IgD-negative memory B cell (primary cell): Measurements from ENCODE around the gene ADIPOR2. TPM values are rescaled to one million over a fixed set of nuclear protein-coding genes. Genes with fewer than 3 reads are reported as not detected.
A peak's percentile ranks its signal among the peaks of the same experiment; 100 is the strongest.

Experiments
- H3K27ac Mint-ChIP-seq, 3 donors: one replicate each; pipeline ENCODE4 v1.8.0; 2020 to 2022; ENCODE audit warnings: mild to moderate bottlenecking in 3 of 3, mixed read lengths in 3 of 3, moderate library complexity in 1 of 3
- H3K27me3 Mint-ChIP-seq: one replicate; pipeline ENCODE4 v1.8.0; 2021; ENCODE audit warnings: mixed read lengths
- H3K36me3 Mint-ChIP-seq: one replicate; pipeline ENCODE4 v1.8.0; 2020; ENCODE audit warnings: mild to moderate bottlenecking, mixed read lengths
- H3K4me1 Mint-ChIP-seq, 3 donors: one replicate each; pipeline ENCODE4 v1.8.0; 2020 to 2022; ENCODE audit warnings: mixed read lengths in 3 of 3, mild to moderate bottlenecking in 1 of 3
- H3K4me3 Mint-ChIP-seq, 4 donors: one replicate each; pipeline ENCODE4 v1.8.0; 2020 to 2022; ENCODE audit warnings: mild to moderate bottlenecking in 4 of 4, mixed read lengths in 4 of 4, moderate library complexity in 3 of 4
- H3K9me3 Mint-ChIP-seq, 3 donors: one replicate each; pipeline ENCODE4 v1.8.0; 2020 to 2021; ENCODE audit warnings: mixed read lengths in 3 of 3, mild to moderate bottlenecking in 1 of 3
- polyA plus RNA-seq: library from polyadenylated mRNA; unstranded; fragments of 300-500 nt; fragmentation: Illumina TruSeq; gene quantifications from one replicate; pipeline ENCODE4 v1.2.3, GENCODE V29; 2021

ADIPOR2 gene
- polyA plus RNA-seq, 1 donor from 2014 or later, result 2.9 TPM

DNA sequence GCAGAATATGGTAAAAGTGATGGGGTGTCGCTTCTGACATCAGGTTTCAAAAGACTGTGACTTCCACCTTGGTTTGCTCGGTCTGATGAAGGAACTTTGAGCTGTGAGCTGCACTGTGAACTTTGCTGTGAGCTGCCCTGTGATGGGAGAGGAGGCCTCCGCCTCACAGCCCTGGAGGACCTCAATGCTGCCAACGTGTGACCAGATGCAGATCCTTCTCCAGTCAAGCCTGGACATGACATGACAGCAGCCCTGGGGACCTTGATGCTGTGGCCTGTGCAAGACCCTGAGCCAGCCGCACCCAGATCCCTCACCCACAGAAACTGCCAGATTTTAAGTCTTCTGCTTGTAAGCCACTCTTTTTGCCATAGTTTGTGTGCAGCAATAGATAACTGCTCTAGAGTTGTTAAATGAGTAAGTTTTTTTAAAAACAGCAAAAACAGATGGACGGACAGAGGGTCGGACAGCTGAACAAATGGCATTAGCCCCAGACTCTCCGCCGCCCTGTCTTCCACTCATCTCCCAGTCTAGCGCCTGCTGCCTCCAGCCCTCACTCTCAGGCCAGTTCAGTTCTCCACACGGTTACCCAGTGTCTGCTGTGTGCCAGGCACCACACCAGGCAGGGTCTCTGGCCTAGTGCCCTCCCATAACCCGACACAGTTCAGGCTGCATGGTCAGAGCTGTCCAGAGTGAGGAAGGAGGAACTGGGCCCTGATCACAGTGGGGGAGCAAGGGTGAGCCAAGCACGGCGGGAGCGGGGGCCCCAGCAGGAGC, 116.4 kb downstream of the ADIPOR2 start:
- Mint-ChIP-seq H3K36me3 (peaks cover 2% of the 10 kb centered on the region), H3K9me3 (peaks cover 1 to 4% (median 2%) of the 10 kb centered on the region in 3 donors), H3K27ac (peak overlapping the region in 2 of 3 donors; percentile 13 to 51), H3K4me3 (peak overlapping the region in 1 of 4 donors; percentile 28), H3K27me3 (no peaks in the 10 kb centered on the region), H3K4me1 (peaks cover 6 to 7% (median 6%) of the 10 kb centered on the region in 3 donors)

DNA sequence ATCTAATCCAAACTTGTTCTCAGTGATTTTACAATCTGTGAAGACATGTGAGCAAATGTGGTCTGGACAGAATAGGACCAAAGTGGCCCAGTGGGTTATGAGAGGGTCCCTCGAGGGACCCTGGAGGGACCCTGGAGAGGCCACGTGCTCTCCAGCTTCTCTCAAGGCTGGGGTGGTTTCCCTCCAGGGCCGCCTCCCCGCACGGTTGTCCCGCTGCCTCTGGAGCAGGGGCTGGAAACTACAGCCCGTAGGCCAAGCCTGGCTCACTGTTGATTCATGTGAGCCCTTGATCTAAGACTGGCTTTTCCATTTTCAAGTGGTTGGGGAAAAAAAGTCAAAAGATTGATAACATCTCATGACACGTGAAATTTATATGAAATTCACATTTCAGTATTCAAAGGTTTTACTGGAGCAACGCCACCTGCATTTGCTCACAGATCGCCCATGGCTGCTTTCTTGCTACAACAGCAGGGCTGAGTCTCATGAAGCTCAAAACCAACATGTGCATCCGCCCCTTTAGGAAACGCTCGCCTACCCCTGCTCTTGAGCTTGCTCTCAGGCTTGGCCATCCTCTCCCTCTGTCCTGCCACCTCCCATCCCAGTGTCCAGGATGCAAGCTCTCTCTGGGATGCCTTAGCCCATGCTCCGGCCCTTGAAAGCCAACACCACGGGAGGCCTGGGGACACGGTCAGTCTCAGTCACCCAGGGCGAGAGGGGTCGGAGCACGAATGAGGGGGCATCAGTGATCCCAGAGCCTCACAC, 117.3 kb downstream of the ADIPOR2 start:
- peaks cover 2% of the 10 kb centered on the region for H3K36me3 Mint-ChIP-seq
- peaks cover 6 to 9% (median 9%) of the 10 kb centered on the region in 3 donors for H3K4me1 Mint-ChIP-seq
- no peak overlapping the region for H3K4me3 Mint-ChIP-seq
- H3K27ac Mint-ChIP-seq, result no peak overlapping the region
- H3K27me3 Mint-ChIP-seq, result no peaks in the 10 kb centered on the region
- H3K9me3 Mint-ChIP-seq, result peaks cover 1 to 4% (median 2%) of the 10 kb centered on the region in 3 donors

DNA sequence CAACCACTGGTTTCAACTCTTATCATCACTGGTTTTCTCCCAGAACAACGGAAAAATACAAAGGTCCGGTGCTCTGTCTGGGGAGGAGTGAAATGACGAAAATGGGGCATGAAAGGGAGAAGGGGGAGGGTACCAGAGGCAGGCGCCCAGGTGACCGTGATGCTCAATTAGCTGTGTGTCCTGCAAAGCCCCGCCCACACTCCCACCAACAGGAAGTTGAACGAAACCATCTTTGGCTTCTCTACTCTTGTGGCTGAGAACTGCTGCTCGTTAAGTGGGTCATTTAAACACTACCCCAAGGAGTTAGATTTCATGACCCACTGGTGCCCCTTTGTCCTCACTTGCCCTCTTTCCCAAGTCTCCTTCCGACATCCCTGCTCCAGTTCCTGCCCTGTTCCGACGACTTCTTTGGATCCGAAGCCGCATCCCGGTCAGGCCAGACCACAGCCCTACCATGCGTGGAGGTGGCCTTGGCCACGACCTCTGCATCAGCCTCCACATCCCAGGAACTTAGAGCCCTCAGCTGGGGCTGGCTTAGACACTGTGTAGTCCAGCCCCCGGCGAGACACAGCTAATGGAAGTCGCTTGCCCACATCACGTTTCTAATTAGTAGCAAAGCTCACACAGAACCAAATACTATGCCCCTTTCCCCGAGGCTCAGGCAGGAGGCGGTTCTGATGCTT, 118.1 kb downstream of the ADIPOR2 start:
- peaks cover 2% of the 10 kb centered on the region for H3K36me3 Mint-ChIP-seq
- no peak overlapping the region for H3K4me3 Mint-ChIP-seq
- peaks cover 6 to 9% (median 9%) of the 10 kb centered on the region in 3 donors for H3K4me1 Mint-ChIP-seq
- H3K27ac Mint-ChIP-seq, result no peak overlapping the region
- H3K9me3 Mint-ChIP-seq, result peaks cover 1 to 4% (median 2%) of the 10 kb centered on the region in 3 donors
- no peaks in the 10 kb centered on the region for H3K27me3 Mint-ChIP-seq

DNA sequence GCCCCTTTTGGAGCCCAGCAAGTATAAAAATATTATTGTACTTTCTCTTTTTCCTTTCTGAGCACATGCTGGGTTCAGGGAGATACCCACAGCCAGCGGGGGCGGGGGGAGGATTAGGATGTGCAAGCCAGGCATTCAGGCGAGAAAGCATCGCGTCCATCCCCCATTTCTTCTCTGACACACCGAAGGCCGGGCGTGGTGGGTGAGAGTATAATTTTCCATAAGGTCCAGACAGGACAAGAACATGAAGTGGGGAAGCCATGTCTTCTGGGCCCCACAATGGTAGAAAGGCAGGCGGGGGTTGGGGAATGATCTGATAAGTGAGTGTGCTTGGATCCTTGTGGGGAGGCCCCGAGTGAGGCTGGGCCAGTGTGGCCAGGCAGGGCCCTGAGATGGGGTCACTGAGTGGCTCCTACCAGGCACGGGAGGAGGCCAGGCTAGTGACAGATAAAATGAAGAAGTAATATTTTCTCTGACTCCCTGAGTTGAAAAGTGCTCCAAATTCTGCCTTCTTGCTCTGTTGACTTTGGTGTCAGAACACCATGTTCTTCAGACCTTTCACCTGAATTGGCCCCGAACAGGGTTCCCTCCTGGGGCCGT, 118.8 kb downstream of the ADIPOR2 start:
- no peak overlapping the region for H3K4me3 Mint-ChIP-seq
- no peaks in the 10 kb centered on the region for H3K9me3 Mint-ChIP-seq
- peaks cover under 1 to 6% (median 5%) of the 10 kb centered on the region in 3 donors for H3K4me1 Mint-ChIP-seq
- H3K27me3 Mint-ChIP-seq, result peaks cover 1% of the 10 kb centered on the region
- H3K36me3 Mint-ChIP-seq, result peaks cover 2% of the 10 kb centered on the region
- no peak overlapping the region for H3K27ac Mint-ChIP-seq

DNA sequence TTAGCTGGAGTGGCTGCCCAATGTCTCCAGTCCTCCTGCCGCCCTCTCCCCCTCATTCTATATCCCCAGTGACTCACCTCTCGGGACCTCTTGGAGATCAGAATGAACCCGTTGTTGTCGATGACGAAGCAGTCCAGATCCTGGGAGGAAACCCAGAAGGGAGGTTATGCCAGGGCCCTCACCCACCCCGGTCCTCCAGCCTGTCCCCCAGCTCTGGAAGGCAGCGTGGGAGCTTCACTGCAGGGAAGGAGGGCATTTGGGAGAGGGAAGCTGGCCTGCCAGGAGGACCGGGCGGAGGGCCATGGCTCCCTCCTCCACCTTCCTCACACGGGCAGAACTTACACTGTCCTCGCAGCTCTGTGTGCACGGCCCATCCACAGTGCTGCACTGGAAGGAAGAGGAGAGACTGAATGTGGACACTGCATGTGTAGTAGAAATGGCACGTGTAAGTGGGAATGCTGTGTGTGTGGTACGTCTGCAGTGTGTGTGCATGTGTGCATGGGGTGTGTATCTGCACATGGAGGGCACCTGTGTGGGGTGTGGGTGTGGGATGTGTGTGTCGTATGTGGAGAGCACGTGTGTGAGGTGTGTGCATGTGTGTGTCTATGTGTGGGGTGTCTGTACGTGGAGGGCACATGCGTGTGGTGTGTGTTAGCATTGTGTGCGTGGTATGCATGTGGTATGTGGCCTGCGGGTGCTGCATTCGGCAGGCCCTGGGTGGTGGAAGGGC, 119.5 kb downstream of the ADIPOR2 start:
- Mint-ChIP-seq H3K9me3 (no peaks in the 10 kb centered on the region), H3K27me3 (peaks cover 5% of the 10 kb centered on the region), H3K4me1 (peaks cover 0 to 7% (median 4%) of the 10 kb centered on the region in 3 donors), H3K36me3 (peaks cover 2% of the 10 kb centered on the region), H3K4me3 (no peak overlapping the region), H3K27ac (no peak overlapping the region)

DNA sequence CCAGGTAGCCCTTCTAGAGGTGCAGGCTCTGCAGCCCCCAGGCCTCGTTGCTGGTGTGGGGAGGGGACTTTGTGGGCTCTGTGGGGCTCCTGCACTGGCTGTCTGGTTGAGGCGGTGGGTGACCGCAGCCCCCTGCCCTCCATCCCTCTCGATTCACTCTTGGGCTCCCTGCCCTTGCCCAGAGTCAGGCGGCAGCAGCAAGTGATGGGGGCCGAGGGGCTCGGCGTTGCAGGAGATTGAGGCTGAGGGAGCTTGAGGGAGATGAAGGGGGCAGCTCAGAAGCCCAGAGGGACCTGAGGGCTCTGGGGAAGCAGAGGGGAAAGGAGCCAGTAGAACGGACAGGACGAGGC, 120.0 kb downstream of the ADIPOR2 start:
- H3K4me1 Mint-ChIP-seq, result peaks cover 0 to 7% (median 4%) of the 10 kb centered on the region in 3 donors
- no peak overlapping the region for H3K27ac Mint-ChIP-seq
- H3K9me3 Mint-ChIP-seq, result no peaks in the 10 kb centered on the region
- H3K4me3 Mint-ChIP-seq, result no peak overlapping the region
- H3K27me3 Mint-ChIP-seq, result peaks cover 5% of the 10 kb centered on the region
- H3K36me3 Mint-ChIP-seq, result peaks cover 2% of the 10 kb centered on the region

DNA sequence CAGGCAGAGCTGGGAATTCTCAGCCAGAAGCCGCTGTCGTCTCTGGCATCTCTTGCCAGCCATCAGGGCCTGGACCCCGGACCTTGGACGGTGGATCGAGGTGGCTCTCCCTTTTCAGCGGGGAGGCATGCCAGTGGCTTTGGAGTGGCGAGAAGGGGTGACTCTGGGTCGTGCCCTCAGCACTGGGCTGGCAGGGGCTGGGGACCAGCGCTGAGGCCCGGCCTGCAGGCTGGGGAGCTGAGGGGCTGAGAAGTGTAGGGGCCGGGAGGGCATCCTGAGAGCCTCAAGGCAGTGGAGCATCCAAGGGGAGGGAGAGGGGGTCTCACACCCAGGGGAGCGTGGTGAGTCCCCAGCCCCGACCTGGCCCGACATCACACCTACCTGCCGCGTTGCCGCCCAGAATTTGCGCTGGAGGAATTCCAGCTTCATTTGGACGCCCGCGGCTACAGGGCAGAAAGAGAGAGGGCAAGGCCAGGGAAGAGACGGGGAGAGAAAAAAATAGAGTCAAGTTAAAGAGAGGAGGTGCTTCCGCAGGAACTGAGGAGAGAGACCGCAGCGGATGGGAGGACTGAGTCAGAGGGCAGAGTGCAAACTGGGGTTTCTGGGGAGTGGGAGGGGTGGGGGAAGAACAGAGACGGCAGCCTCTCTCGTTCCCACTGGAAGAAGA, 120.5 kb downstream of the ADIPOR2 start:
- Mint-ChIP-seq H3K36me3 (peaks cover 3% of the 10 kb centered on the region), H3K27ac (no peak overlapping the region), H3K4me3 (no peak overlapping the region), H3K9me3 (no peaks in the 10 kb centered on the region), H3K27me3 (peaks cover 6% of the 10 kb centered on the region), H3K4me1 (peaks cover 0 to 8% (median 4%) of the 10 kb centered on the region in 3 donors)

DNA sequence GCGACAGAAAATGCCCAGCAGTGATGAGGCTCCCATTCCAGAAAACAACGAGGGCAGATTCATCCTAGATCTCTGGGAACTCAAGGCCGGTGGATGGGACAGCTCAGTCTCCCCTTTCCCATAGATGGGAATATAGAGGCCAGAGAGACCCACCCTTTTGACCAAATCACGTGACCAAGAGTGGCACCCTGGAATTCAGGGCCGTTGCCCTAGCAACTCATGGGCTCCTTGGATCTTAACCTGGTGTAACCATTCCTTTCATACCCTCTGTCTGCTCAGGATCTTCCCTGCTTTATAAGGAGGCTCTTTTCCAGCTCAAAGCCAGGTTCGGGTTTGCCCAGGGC, 121.0 kb downstream of the ADIPOR2 start:
- Mint-ChIP-seq H3K27ac (no peak overlapping the region), H3K4me3 (no peak overlapping the region), H3K27me3 (peaks cover 7% of the 10 kb centered on the region), H3K4me1 (peaks cover 0 to 8% (median 4%) of the 10 kb centered on the region in 3 donors), H3K36me3 (peaks cover 5% of the 10 kb centered on the region), H3K9me3 (no peaks in the 10 kb centered on the region)

DNA sequence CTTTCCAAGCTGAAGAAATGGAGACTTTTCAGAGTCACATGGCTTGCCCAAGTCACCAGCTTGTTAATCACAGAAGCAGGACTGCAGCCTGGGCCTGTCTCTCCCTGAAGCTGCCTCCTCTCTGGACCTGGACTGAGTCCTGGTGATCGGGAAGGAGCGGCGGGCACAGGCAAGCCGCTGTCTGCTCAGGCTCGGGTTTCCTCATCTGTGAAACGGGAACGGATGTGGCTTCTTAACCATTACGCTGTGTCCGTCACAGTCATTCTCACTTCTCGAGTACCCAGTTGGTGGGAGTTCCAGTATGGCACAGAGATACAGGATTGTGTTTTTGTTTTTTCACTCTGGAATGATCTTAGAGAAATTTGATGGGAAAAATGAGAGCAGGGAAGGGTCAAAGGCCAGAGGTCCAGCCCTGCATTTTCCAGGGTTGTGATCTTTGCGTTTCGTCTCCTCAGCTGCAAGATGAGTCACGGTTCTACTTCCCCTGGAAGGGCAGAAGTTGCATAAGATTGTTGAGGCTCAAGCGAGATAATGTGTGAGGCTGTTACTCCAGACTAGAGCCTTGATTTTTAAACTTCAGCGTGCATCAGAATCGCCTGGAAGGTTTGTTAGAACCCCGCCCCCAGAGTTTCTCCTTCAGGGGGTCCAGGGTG, 121.9 kb downstream of the ADIPOR2 start:
- Mint-ChIP-seq H3K36me3 (peaks cover 3% of the 10 kb centered on the region), H3K4me3 (peak overlapping the region in 3 of 4 donors; percentile 51 to 91 (median 84)), H3K9me3 (no peaks in the 10 kb centered on the region), H3K27ac (peak overlapping the region in 1 of 3 donors; percentile 53), H3K27me3 (peaks cover 7% of the 10 kb centered on the region), H3K4me1 (peaks cover 0 to 8% (median 4%) of the 10 kb centered on the region in 3 donors)

DNA sequence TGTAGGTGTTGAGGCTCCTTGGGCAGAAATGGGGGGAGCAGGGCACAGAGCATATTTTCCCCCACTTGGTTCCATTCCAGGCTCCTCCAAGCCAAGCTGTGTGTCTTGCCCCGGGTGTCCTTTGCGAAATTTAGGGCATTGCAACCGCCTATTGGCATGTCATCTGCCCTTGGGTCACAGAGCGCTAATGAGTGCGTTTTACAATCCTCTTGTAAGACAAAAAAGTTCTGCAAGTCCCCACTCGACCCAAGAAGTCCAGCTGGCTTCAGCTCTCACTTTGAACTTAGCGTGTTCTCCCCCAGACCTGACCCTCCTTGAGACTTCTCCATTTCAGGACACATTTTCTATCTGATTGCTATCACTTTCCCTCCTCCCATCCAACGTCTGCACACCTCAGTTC, 123.4 kb downstream of the ADIPOR2 start:
- no peaks in the 10 kb centered on the region for H3K9me3 Mint-ChIP-seq
- peaks cover 0 to 6% (median 2%) of the 10 kb centered on the region in 3 donors for H3K4me1 Mint-ChIP-seq
- peaks cover 3% of the 10 kb centered on the region for H3K36me3 Mint-ChIP-seq
- H3K27me3 Mint-ChIP-seq, result peaks cover 11% of the 10 kb centered on the region
- H3K27ac Mint-ChIP-seq, result no peak overlapping the region
- H3K4me3 Mint-ChIP-seq, result no peak overlapping the region

DNA sequence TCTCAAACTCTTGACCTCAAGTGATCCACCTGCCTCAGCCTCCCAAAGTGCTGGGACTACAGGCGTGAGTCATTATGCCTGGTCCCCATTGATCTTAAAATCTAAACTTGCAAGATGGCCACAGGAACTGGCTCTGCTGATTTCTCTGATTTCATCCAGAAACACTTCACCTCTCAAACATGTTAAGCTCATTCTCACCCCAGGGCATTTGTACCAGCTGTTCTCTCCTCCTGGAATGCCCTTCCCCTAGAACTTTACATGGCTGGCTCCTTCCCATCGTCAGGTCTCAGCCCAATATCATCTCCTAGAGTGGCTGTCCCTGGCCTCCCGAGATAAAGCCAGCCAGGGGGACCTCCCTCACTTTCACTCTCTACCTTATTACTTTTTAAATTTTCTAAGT, 124.2 kb downstream of the ADIPOR2 start:
- Mint-ChIP-seq H3K4me1 (peaks cover 0 to 6% (median 2%) of the 10 kb centered on the region in 3 donors), H3K27ac (no peak overlapping the region), H3K9me3 (no peaks in the 10 kb centered on the region), H3K4me3 (no peak overlapping the region), H3K27me3 (peaks cover 18% of the 10 kb centered on the region), H3K36me3 (peaks cover 3% of the 10 kb centered on the region)

DNA sequence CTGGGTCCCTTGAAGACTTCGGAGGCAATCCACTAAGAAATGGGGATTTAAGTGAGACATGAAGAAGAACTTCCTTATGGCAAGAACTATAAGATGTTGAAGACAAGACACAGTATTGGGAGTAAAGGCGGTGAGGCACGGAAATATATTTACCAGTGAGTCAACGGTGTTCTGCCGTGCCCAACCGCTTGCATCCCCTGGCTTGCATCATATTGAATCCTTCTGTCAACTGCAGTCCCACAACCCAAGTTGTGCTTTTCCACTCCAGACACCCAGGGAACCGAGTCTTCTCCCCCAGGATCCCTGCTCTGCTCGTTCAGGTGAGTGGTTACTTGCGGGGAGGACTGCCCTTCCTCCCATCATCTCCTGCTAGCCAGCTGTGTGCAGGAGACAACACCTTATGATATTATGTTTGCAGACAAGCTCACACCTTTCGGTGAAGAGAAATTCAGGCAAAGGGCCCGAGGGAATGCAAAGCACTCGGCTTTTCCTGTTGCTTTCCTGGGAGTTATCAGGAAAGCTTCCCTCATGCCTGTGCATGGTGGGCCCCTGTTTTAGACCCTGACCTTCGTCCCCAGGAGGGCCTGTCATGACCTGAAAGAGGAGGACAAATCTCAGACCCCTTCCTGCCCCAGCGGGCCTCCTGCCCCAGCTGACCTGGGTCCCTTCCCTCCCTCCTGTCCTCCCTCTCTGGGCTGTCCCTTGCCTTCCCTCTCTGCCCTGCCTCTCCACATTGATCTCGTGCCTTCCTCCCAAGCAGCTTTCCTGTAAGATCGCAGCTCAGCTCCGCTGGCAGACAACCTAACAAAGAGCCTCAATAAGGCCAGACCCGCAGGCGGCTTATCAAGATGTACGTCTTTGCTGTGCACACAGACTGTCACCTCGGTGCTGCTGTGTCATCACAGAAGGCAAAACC, 125.2 kb downstream of the ADIPOR2 start:
- Mint-ChIP-seq H3K27me3 (peaks cover 26% of the 10 kb centered on the region), H3K4me1 (peaks cover 0 to 9% (median 2%) of the 10 kb centered on the region in 3 donors), H3K4me3 (no peak overlapping the region), H3K9me3 (no peaks in the 10 kb centered on the region), H3K36me3 (peaks cover 3% of the 10 kb centered on the region), H3K27ac (no peak overlapping the region)
